Coronary artery (tissue), 2 donors: ENCODE results near the gene BCAS1.
"Not testable (repeated sequence)": the region's sequence is repeated elsewhere in the genome, so short reads cannot be mapped to it uniquely, and the experiment has no call there.

Experiments
- DNase-seq: peaks from one replicate; pipeline ENCODE4 v3.0.0-alpha.2; 2017; ENCODE audit warnings: low spot score
- H3K27ac ChIP-seq, 2 donors: fragments of 200-600 bp; sonication (generic); one replicate each; pipeline ENCODE4 v1.5.1; 2016 to 2019
- H3K4me3 ChIP-seq: fragments of 200-600 bp; sonication (generic); 2 replicates; pipeline ENCODE4 v1.5.1; 2016; ENCODE audit warnings: mild to moderate bottlenecking, moderate library complexity
- TF ChIP-seq, protein P1 (sequence below): fragments of 200-600 bp; sonication (generic); IDR thresholded peaks from one replicate; pipeline ENCODE4 v1.5.1; 2019; ENCODE audit warnings: antibody characterized with exemption

BCAS1 gene

DNA sequence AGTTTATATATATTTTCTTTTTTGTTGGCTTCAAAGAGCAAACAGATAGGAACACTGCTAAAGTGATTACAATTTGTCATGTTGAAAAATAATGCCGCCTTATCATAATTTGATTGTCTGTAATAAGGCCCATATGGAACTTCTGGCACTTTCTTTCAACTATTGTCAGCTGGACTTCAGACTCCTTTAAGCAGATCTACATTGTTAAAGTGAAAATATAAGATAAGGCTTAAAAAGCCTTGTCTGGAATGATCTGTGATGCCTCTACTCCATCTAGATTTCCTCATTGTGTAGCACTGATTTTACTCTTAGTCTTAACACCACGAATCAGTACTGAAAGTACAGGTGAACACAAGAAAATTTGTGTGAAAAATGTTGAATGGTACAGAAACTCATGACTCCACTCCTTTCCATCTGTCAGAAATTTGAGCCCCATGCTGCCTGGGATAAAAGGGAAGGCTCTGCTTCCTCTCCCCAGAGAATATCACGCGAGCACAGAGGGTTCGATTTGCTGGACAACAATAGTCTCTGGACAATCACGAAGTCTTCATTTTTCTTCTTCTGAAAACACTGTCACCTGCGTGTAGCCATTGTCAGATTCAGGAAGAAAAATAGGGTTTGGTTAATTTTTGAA, 56.0 kb downstream of the BCAS1 start:
- TF ChIP-seq, protein P1, sequence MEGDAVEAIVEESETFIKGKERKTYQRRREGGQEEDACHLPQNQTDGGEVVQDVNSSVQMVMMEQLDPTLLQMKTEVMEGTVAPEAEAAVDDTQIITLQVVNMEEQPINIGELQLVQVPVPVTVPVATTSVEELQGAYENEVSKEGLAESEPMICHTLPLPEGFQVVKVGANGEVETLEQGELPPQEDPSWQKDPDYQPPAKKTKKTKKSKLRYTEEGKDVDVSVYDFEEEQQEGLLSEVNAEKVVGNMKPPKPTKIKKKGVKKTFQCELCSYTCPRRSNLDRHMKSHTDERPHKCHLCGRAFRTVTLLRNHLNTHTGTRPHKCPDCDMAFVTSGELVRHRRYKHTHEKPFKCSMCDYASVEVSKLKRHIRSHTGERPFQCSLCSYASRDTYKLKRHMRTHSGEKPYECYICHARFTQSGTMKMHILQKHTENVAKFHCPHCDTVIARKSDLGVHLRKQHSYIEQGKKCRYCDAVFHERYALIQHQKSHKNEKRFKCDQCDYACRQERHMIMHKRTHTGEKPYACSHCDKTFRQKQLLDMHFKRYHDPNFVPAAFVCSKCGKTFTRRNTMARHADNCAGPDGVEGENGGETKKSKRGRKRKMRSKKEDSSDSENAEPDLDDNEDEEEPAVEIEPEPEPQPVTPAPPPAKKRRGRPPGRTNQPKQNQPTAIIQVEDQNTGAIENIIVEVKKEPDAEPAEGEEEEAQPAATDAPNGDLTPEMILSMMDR: no peak
- H3K27ac ChIP-seq: no peak overlapping the region
- DNase-seq: no peak
- H3K4me3 ChIP-seq: no peak overlapping the region

DNA sequence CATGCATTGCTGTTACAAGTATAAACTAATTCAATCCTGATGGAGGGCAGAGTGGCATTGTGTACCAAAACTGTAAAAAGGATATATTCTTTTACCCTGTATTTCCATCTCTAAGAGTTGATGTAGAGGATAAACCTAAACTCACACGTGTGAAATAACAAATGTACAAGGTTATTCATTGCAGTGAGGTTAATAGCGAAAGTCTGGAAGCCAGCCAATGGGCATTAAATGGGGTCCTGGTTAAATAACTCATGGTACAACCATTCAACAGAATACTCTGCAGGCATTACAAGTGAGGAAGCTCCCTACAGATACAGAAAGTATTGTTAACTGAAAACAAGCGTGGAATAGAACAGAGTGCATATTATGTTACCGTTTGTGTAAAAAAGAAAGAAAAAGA, 56.9 kb downstream of the BCAS1 start:
- Histone ChIP-seq H3K27ac (no peak overlapping the region), H3K4me3 (no peak overlapping the region)
- DNase-seq: no peak
- TF ChIP-seq, protein P1: no peak

DNA sequence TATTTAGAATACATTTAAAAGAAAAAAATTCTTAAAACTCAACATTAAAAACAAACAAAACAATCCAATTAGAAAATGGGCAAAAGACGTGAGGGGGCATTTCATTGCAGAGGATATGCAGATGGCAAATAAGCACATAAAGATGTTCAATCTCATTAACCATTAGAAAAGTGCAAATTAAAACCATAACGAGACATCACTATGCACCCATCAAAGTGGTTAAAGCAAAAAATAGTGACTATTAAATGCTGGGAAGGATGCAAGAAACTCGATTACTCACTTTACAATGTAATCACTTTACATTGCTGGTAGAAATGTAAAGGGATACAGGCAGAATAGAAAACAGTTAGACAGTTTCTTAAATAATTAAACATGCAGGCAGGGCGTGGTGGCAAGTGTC, 59.0 kb downstream of the BCAS1 start:
- Histone ChIP-seq H3K27ac (no peak overlapping the region), H3K4me3 (no peak overlapping the region)
- no peak for DNase-seq
- TF ChIP-seq, protein P1: no peak

DNA sequence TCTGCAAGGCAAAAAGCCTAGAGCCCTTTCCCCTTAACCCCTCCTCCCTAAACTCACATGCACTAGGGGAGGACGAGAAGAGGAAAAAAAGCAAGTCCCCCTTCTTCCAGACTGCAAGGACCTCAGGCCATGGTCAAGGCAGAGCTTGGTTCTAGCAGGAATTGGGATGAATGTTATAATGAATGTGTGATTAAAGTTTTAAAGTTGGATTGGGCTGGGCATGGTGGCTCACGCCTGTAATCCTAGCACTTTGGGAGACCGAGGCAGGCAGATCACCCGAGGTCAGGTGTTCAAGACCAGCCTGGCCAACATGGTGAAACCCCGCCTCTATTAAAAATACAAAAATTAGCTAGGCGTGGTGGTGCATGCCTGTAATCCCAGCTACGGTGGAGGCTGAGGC, 64.2 kb downstream of the BCAS1 start:
- not testable (repeated sequence) for H3K4me3 ChIP-seq, H3K27ac ChIP-seq, DNase-seq

DNA sequence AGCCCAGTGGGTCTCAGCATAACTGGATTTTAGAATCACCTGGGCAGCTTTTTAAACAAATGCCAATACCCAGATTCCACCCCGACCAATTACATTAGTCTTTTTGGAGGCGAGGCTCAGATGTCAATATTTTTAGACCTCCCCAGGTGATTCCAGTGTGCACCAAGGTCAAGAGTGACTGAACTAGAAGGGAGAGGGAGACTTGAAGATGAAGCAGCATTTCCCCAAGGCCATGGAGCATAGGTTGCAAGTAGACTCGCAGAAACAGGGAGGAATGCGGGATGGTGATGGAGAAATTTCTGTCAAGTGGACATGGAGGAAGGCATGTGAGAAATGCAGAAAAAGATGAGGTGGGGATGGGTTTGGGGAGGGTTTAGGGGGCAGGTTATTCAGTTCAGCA, 64.9 kb downstream of the BCAS1 start:
- no peak for DNase-seq
- no peak overlapping the region for H3K27ac ChIP-seq
- TF ChIP-seq, protein P1: no peak
- H3K4me3 ChIP-seq: no peak overlapping the region

DNA sequence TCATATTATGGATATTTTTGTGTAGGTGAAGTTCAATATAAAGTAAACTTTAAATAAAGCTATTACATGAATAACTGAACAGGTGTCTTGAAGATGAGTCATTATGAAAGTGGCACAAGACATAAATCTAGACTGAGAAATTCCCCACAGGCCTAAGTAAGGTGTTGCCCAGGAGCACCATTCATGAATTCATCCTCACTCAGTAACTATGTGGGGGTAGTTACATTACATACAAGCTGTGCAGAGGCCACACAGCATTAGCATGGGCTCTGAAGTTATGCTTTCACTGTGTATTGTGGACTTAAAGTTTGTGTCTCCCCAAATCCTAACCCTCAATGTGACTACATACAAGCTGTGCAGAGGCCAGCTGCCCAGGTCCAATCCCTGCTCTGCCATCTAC, 65.9 kb downstream of the BCAS1 start:
- no peak for DNase-seq
- Histone ChIP-seq H3K4me3 (no peak overlapping the region), H3K27ac (no peak overlapping the region)
- TF ChIP-seq, protein P1: no peak

DNA sequence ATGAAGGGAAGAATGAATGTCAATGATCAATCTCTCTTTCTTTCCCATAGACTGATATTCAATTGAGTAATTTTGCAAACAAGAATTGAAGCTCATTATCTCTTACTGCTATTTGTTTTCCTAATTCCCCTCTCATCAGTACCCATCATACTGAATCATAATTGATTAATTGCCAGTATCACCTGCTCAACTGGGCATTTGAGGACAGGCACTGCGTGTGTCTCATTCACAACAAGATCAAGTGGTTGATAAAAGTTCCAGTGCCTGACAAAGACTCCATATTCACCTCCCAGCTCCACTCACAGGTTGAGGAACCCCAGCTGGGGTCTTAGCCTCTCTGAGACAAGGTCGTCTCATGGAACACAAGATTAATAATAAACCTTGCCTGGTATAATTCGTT, 67.7 kb downstream of the BCAS1 start:
- no peak for DNase-seq
- Histone ChIP-seq H3K4me3 (no peak overlapping the region), H3K27ac (no peak overlapping the region)
- TF ChIP-seq, protein P1: no peak
